GM19193 (cell line): ENCODE measurements around the gene DLG2.

Experiments
- POLR2A ChIP-seq: IDR thresholded peaks from 4 replicates; pipeline ENCODE4 v1.6.1; 2011; ENCODE audit not compliant: insufficient read depth, insufficient read length; ENCODE audit errors: extremely low read depth

DLG2 gene

GRCh38 chr11:83681906-83682610 is 1945.1 kb downstream of the DLG2 start:
- TF ChIP-seq POLR2A: no peak

GRCh38 chr11:83681031-83681781 is 1945.9 kb downstream of the DLG2 start:
- no peak for TF ChIP-seq POLR2A

- no peak for TF ChIP-seq POLR2A
Observed at GRCh38 chr11:83680321-83680720, 1946.8 kb downstream of the DLG2 start.

GRCh38 chr11:83678831-83679584 is 1948.1 kb downstream of the DLG2 start:
- no peak for TF ChIP-seq POLR2A

GRCh38 chr11:83677730-83678129 is 1949.4 kb downstream of the DLG2 start:
- TF ChIP-seq POLR2A: no peak

GRCh38 chr11:83676056-83676601 is 1951.0 kb downstream of the DLG2 start:
- TF ChIP-seq POLR2A: no peak

GRCh38 chr11:83674102-83674896 is 1952.8 kb downstream of the DLG2 start:
- no peak for TF ChIP-seq POLR2A

- TF ChIP-seq POLR2A: no peak
Observed at GRCh38 chr11:83671289-83671688, 1955.9 kb downstream of the DLG2 start.

GRCh38 chr11:83666149-83666548 is 1961.0 kb downstream of the DLG2 start:
- TF ChIP-seq POLR2A: no peak

- TF ChIP-seq POLR2A: no peak
Observed at GRCh38 chr11:83663988-83664387, 1963.2 kb downstream of the DLG2 start.

- TF ChIP-seq POLR2A: no peak
Observed at GRCh38 chr11:83663446-83663845, 1963.7 kb downstream of the DLG2 start.

- TF ChIP-seq POLR2A: no peak
Observed at GRCh38 chr11:83662494-83662893, 1964.7 kb downstream of the DLG2 start.

- TF ChIP-seq POLR2A: no peak
Observed at GRCh38 chr11:83661491-83662350, 1965.4 kb downstream of the DLG2 start.
